NB4 (cell line): ENCODE measurements around the gene SIX3.

Source experiments
- DNase-seq: peaks from one replicate; pipeline ENCODE4 v3.0.0; 2010; ENCODE audit warnings: low read depth
- H3K4me3 ChIP-seq: one replicate; pipeline ENCODE4 v1.5.1; 2011; ENCODE audit warnings: mild to moderate bottlenecking, low read depth, low read length, moderate library complexity
- MYC ChIP-seq: IDR thresholded peaks from 2 replicates; pipeline ENCODE4 v1.6.1; 2011; ENCODE audit warnings: low read depth, low read length
- POLR2A ChIP-seq: IDR thresholded peaks from 2 replicates; pipeline ENCODE4 v1.6.1; 2011; ENCODE audit warnings: mild to moderate bottlenecking; ENCODE audit not compliant: insufficient read length; ENCODE audit errors: extremely low read depth
- TF ChIP-seq, protein P1 (sequence below): IDR thresholded peaks from one replicate; pipeline ENCODE4 v1.5.1; 2012; ENCODE audit warnings: low read depth, low read length
- TF ChIP-seq, protein P2 (sequence below): IDR thresholded peaks from 2 replicates; pipeline ENCODE4 v1.6.1; 2011; ENCODE audit warnings: low read depth, low read length

SIX3 gene

DNA sequence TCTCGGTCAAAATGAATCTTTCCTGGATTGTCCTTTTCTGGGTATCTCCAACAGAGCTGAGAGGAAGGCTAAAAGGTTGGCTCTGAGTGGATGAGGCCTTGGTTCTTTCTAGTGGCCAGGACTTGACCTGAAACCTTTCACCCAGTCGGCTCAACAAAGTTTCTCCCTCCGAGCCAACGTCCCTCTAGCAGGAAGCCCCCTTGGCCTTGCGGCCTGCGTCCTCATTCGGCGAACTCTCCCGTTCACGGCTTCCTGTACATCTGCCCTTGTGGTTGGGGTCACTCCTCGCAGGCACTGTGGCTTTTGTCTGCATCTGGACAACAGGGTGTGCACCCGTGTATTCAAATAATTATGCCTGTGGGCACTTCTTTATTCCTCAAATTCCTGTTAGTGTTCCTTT, 9.4 kb upstream of the SIX3 start:
- H3K4me3 ChIP-seq = no peak overlapping the region
- peak; percentile 69 for DNase-seq
- no peak for TF ChIP-seq MYC
- TF ChIP-seq, protein P1, sequence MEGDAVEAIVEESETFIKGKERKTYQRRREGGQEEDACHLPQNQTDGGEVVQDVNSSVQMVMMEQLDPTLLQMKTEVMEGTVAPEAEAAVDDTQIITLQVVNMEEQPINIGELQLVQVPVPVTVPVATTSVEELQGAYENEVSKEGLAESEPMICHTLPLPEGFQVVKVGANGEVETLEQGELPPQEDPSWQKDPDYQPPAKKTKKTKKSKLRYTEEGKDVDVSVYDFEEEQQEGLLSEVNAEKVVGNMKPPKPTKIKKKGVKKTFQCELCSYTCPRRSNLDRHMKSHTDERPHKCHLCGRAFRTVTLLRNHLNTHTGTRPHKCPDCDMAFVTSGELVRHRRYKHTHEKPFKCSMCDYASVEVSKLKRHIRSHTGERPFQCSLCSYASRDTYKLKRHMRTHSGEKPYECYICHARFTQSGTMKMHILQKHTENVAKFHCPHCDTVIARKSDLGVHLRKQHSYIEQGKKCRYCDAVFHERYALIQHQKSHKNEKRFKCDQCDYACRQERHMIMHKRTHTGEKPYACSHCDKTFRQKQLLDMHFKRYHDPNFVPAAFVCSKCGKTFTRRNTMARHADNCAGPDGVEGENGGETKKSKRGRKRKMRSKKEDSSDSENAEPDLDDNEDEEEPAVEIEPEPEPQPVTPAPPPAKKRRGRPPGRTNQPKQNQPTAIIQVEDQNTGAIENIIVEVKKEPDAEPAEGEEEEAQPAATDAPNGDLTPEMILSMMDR = no peak
- TF ChIP-seq, protein P2, sequence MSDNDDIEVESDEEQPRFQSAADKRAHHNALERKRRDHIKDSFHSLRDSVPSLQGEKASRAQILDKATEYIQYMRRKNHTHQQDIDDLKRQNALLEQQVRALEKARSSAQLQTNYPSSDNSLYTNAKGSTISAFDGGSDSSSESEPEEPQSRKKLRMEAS = no peak
- TF ChIP-seq POLR2A = no peak

DNA sequence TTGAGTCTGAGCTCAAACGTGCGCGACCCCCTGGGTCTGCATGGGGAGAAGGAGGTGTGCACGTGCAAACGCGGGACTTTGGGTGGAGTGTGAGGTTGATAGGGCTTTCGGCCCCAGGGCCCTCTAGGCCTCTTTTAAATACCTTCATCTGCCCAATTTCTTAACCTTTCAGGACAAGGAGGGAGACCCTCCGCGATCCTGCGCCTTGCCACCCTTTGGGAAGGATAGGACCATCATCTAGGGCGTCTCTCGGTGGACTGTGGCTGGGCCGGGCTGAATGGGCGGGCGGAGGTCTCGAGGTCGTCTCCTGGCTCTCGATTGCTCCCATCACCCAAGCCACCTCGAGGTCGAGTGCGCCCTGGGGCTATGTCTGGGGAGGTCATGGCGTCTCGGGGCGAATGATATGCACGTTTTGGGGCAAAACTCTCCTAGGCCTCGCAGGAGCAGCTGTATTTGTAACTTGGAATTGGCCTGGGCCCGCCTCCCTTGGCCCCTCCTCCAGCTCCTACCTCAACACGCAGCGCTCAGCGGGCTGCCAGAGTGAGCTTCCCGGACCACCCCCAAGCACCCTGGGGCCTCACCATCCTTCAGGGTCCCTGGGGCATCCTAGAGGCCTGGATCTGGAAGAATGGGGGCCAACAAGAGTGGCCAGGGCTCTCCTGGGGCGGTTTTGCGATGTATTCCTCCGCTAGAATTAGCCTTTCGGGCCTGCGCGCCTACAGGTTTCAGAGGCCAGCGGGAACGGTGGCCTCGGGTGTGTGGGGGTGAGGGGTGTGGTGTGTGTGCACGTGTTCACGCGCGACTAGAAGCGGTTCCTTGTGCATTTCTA, 8.7 kb upstream of the SIX3 start:
- no peak for DNase-seq
- H3K4me3 ChIP-seq = peak overlapping the region; percentile 87
- TF ChIP-seq MYC (no peak), POLR2A (no peak)
- TF ChIP-seq, protein P1 = no peak
- TF ChIP-seq, protein P2 = no peak

DNA sequence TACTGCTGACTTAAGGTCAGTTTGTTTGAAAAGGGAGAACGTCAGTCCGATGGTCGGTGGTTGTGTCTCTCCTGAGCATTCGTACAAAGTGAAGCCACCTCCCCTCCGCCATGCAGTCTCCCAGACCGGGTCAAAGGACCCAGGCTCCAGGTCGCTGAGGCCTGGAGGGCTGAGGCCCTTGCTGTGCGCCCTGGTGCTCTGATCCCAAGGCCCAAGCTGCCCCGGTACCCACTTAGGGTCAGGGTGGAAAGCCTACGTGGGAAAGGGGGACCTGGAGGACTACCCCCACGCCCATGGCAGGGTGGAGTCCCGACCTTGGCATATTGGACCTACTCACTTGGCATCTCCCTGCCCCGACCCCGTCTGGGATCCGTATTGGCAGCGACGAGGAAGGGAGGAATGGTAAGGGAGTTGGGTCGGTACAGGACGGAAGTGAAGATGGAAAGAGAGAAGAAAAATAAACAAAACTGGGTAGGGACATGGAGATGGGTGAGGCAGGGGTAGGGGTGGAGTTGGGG, 8.0 kb upstream of the SIX3 start:
- H3K4me3 ChIP-seq = peak overlapping the region; percentile 87
- TF ChIP-seq MYC (no peak), POLR2A (no peak)
- TF ChIP-seq, protein P2 = no peak
- TF ChIP-seq, protein P1 = no peak
- no peak for DNase-seq

DNA sequence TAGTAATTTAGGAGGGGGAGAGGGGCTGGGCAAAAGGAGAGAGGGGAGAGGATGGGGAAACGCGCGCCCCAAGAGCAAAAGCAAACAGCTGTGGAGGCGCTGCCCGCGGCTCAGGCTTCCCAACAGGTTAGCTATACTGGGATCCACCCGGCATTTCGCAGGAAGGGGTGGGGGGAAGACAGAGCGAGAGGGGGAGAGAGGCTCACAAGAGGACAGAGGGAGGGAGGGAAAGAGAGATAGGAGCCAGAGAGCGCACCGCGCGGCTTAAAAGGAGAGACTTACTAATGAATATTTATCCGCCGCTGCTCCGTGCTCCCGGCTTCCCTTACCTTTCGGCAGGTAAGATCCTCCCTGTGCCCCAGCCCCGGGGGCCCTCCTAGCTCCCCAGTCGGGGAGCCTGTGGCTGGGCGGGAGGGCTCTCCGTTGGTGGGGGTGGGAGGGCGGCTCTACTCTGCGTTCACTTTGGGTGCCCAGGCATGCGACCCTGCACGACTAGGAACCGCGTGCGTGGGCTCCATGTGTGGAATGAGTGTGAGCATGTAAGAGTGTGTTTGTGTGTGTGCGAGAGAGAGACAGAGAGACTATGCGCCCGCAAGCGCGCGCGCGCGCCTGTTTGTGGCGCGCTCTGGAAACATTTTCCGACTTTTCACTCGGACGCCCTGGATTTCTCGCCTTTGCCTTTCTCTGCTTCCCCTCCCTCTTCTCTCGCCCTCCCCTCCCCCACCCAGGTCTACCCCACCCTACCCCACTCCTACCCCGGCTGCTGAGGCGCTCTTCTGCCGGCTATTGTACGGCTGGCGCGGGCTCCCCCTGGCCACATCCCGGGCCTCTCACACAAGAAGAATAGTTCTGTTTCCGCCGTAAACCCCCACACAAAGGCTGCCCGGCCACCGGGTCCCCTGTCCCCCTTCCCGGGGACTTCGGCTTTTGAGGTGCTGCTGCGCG, 7.2 kb upstream of the SIX3 start:
- TF ChIP-seq MYC = peak; percentile 36
- TF ChIP-seq, protein P1 = no peak

DNA sequence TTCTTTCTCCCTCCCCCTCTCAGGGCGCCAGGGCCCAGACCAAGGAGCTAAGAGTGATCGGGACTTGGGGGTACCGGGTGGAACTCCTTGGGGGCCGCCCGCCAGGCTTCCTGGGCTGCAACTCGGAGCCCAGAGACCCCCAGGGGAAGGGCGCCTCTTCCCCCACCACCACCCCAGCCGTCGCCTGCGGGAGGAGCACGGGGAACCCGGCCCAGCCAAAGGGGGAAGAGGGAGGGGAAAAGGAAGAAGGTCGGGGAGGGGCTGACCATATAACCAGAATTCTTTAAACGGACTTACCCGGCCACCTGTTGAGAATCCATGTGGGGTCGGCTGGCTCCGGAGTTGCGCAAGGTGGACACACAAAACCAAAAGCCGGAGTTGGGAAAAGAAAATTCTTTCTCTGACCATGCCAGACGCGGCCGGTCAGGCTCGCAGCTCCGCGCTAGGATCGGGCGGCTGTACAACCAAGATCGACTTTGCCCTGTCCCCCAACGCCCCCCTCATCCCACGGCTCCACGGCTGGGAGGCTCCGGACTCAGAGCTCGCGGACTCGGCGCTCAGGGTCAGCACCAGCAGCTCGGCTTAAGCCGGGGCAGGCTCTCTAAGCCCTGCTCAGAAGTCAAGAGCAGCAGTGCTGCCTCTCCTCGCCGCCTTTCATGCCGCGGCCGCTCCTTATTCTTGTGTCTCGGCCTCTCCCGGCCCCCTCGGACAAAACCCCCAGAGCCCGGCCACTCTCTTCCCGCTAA, 6.3 kb upstream of the SIX3 start:
- H3K4me3 ChIP-seq = peak overlapping the region; percentile 87
- peak; percentile 96 for DNase-seq
- peak; percentile 53 for TF ChIP-seq POLR2A
- TF ChIP-seq, protein P2 = peak; percentile 65
- TF ChIP-seq MYC = peak; percentile 84
- TF ChIP-seq, protein P1 = no peak

More for the DNA sequence above, 7.2 kb upstream of the SIX3 start:
- peak overlapping the region; percentile 87 for H3K4me3 ChIP-seq
- DNase-seq = peak; percentile 91
